Bronchial epithelial cell (primary cell): ENCODE data around the gene KCNG4. TPM values are rescaled to one million over a fixed set of nuclear protein-coding genes. Genes with fewer than 3 reads are reported as not detected.

Experiments
- DNase-seq: peaks from one replicate; pipeline ENCODE4 v3.0.0-alpha.2; 2010; ENCODE audit warnings: low read depth
- FAIRE-seq: peaks from 2 replicates; lab custom pipeline; 2011; peaks lifted over from hg19 to GRCh38; lab: Jason Lieb, UNC
- H3K27me3 ChIP-seq: 2 replicates; pipeline ENCODE4 v1.5.1; 2011; ENCODE audit warnings: low read length; ENCODE audit not compliant: control insufficient read depth, insufficient read depth
- H3K36me3 ChIP-seq: 2 replicates; pipeline ENCODE4 v1.5.1; 2011; ENCODE audit warnings: low read length; ENCODE audit not compliant: control insufficient read depth, insufficient read depth
- H3K4me3 ChIP-seq: 2 replicates; pipeline ENCODE4 v1.5.1; 2011; ENCODE audit warnings: mild to moderate bottlenecking, low read depth, low read length, control low read depth
- CTCF ChIP-seq: IDR thresholded peaks from 2 replicates; pipeline ENCODE4 v1.5.1; 2011; ENCODE audit warnings: mild to moderate bottlenecking, moderate library complexity, low read length, control low read depth, inconsistent platforms; ENCODE audit not compliant: insufficient read depth, severe bottlenecking
- total RNA-seq: library from RNA; depleted of rRNA; stranded (reverse); fragments of >200 nt; gene quantifications from 2 replicates; pipeline ENCODE4 v1.2.1, GENCODE V29; 2014

KCNG4 gene
- total RNA-seq, 1 donor from 2014 or later: not detected

DNA sequence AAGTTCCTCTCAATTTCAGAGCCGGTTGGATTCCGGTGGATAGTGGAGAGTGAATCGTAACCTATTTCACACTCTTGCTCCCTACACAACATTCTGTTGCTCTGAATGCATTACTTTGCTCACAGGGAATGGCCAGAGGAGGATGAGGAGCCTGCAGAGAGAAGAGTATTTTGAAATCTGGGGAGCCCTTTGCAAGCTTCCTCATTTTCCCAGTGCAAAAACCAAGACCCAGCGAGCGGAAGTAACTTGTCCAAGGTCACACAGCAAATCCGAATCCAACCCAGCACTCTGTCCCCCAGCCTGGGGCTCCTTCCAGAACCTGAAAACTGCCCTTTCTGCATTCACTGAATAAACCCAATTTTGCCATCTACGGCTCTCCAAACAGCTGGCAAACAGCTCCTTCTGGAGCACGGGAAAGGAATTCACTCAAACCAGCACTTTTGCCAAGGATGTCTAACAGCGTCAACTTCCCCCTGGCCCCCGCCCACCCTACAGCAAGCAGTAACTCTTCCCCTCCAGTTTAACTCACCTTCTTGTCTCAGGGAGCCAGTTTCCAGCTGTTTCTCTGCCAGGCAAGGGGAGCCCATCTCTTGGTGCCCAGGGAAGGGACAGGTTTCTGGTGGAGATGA, 557 bp downstream of the KCNG4 start:
- no peaks in the 10 kb centered on the region for H3K36me3 ChIP-seq
- FAIRE-seq (no peak), DNase-seq (no peak)
- no peak overlapping the region for H3K4me3 ChIP-seq
- peaks cover 14% of the 10 kb centered on the region for H3K27me3 ChIP-seq
- TF ChIP-seq CTCF: no peak

DNA sequence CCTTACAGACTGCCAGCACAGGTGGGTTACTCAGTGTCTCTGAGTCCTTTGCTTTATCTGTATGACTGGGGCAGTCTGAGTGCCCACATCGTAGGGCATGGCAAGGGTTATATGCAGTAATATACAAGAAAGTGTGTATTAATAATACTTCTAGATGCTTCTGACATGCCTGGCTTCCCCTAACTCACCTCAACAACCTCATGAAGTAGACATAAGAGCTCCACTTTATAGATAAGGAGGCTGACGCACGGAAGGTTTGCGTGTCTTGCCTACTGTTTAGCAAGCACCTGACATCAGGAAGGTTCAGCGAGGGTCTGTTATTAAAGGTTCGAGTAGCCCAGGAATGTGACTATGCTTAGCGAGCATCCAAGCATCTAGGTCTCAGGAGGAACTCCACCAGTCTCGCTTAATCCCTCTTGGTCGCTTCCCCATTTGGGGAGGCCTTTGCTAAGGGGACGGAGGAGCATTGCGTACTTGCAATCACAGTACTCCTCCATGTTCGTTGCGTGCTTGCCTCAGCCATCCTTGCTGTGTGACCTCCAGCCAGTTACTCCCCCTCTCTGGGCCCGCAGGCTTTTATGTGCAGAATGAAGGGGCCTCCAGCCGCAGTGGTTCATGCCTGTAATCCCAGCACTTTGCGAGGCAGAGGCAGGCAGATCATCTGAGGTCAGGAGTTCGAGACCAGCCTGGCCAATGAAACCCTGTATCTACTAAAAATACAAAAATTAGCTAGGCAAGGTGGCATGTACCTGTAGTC, 1.6 kb downstream of the KCNG4 start:
- Histone ChIP-seq H3K36me3 (no peaks in the 10 kb centered on the region), H3K27me3 (peaks cover 17% of the 10 kb centered on the region), H3K4me3 (no peak overlapping the region)
- FAIRE-seq (no peak), DNase-seq (no peak)
- TF ChIP-seq CTCF: no peak

DNA sequence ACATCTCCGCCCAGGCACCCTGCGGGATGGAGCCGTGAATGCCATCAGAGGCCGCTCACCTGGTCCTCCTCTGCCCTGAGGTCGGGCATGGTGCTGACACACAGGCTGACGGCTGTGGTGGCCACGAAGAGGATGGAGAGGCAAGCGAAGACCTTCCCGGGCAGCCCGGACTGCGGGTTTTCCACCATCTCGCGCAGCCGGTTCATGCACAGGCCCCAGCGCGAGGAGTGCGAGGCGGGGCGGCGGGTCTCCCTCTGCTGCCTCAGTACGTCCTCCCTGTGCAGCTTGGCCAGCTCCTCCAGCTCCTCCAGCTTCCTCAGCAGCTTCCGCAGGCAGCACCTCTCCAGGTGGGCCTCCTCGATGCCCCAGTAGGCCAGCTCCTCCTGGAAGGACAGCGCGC, 3.1 kb downstream of the KCNG4 start:
- Histone ChIP-seq H3K27me3 (peaks cover 17% of the 10 kb centered on the region), H3K4me3 (no peak overlapping the region), H3K36me3 (no peaks in the 10 kb centered on the region)
- TF ChIP-seq CTCF: no peak
- DNase-seq (no peak), FAIRE-seq (no peak)

GRCh38 chr16:84234321-84235241, 5.2 kb downstream of the KCNG4 start:
- H3K36me3 ChIP-seq: no peaks in the 10 kb centered on the region

DNA sequence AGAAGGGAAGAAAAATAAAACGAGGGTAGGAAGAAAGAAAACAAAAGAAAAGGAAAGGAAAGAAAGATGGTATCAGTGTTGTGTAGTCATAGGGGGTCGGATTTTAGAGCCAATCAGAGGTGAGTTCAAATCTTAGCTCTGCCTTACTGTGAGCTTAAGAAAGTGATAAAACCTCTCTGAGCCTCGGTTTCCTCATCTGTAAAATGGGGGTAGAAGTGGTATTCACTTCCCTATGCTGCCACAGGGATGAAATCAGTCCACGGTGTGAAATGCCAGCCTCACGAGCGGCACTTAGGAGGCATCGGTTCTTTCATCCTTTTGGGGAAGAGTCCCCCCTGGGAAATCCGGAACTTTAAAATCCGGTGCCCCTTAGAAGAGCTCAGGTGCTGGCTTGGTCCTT, 6.1 kb downstream of the KCNG4 start:
- FAIRE-seq: no peak
- TF ChIP-seq CTCF: no peak

More at GRCh38 chr16:84234321-84235241, 5.2 kb downstream of the KCNG4 start:
- no peak overlapping the region for H3K4me3 ChIP-seq
- peaks cover 14% of the 10 kb centered on the region for H3K27me3 ChIP-seq
- DNase-seq (no peak), FAIRE-seq (no peak)
- no peak for TF ChIP-seq CTCF

More for the DNA sequence above, 6.1 kb downstream of the KCNG4 start:
- DNase-seq: no peak
- Histone ChIP-seq H3K27me3 (peaks cover 7% of the 10 kb centered on the region), H3K36me3 (no peaks in the 10 kb centered on the region), H3K4me3 (no peak overlapping the region)
